Neuronal stem cell (in vitro differentiated cells): ENCODE data around the gene PRKCB.
"Not testable (repeated sequence)": the region's sequence is repeated elsewhere in the genome, so short reads cannot be mapped to it uniquely, and the experiment has no call there.

ENCODE experiments used
- DNase-seq: peaks from one replicate; pipeline ENCODE4 v3.0.0-alpha.2; 2013; ENCODE audit warnings: low spot score
- H2AFZ ChIP-seq: one replicate; pipeline ENCODE4 v1.6.1; 2013; ENCODE audit warnings: mild to moderate bottlenecking, low read length, inconsistent platforms
- H2AK5ac ChIP-seq: 2 replicates; pipeline ENCODE4 v1.6.1; 2013; ENCODE audit warnings: low read depth, mild to moderate bottlenecking, inconsistent platforms, low read length, moderate library complexity, mixed read lengths
- H2BK120ac ChIP-seq: 2 replicates; pipeline ENCODE4 v1.6.1; 2013; ENCODE audit warnings: low read depth, mild to moderate bottlenecking, inconsistent platforms, low read length, moderate library complexity, mixed read lengths
- H2BK12ac ChIP-seq: one replicate; pipeline ENCODE4 v1.6.1; 2013; ENCODE audit warnings: low read length, inconsistent platforms
- H2BK15ac ChIP-seq: 2 replicates; pipeline ENCODE4 v1.6.1; 2013; ENCODE audit warnings: mild to moderate bottlenecking, low read length, inconsistent platforms, mixed read lengths
- H2BK5ac ChIP-seq: one replicate; pipeline ENCODE4 v1.6.1; 2013; ENCODE audit warnings: inconsistent platforms, mild to moderate bottlenecking, low read length, moderate library complexity
- H3K14ac ChIP-seq: one replicate; pipeline ENCODE4 v1.6.1; 2013; ENCODE audit warnings: low read length, inconsistent platforms
- H3K18ac ChIP-seq: 2 replicates; pipeline ENCODE4 v1.6.1; 2013; ENCODE audit warnings: low read length, inconsistent platforms
- H3K23ac ChIP-seq: 2 replicates; pipeline ENCODE4 v1.6.1; 2013; ENCODE audit warnings: low read depth, mild to moderate bottlenecking, mixed read lengths, low read length, inconsistent platforms; ENCODE audit not compliant: poor library complexity
- H3K27ac ChIP-seq: replicated peaks from 3 replicates; pipeline ENCODE4 v1.5.1; 2013; ENCODE audit warnings: low read length, inconsistent platforms
- H3K27me3 ChIP-seq, 3 experiments: 2 replicates each; pipeline ENCODE4 v1.6.1; 2013; ENCODE audit warnings: low read length in 3 of 3, mild to moderate bottlenecking in 2 of 3, inconsistent platforms in 1 of 3, low read depth in 1 of 3, mixed read lengths in 1 of 3, moderate library complexity in 1 of 3; ENCODE audit not compliant: control insufficient read depth in 3 of 3, insufficient read depth in 3 of 3
- H3K36me3 ChIP-seq, 2 donors: replicated peaks in 1 of 2; 2 replicates each; pipeline ENCODE4 v1.6.1; 2013; ENCODE audit warnings: low read length in 2 of 2; ENCODE audit not compliant: control insufficient read depth in 2 of 2, insufficient read depth in 2 of 2
- H3K4ac ChIP-seq: 2 replicates; pipeline ENCODE4 v1.6.1; 2013; ENCODE audit warnings: inconsistent platforms, mild to moderate bottlenecking, low read length, moderate library complexity
- H3K4me1 ChIP-seq, 2 donors: 1 replicate in 1 of 2; 2 replicates in 1 of 2; pipeline ENCODE4 v1.6.1; 2013; ENCODE audit warnings: low read length in 2 of 2, low read depth in 1 of 2; ENCODE audit not compliant: control insufficient read depth in 2 of 2, insufficient read depth in 1 of 2
- H3K4me2 ChIP-seq: one replicate; pipeline ENCODE4 v1.6.1; 2013; ENCODE audit warnings: mild to moderate bottlenecking, low read length, inconsistent platforms; ENCODE audit not compliant: insufficient read depth, poor library complexity, severe bottlenecking
- H3K4me3 ChIP-seq, 2 donors: 2 replicates each; pipeline ENCODE4 v1.5.1; 2013; ENCODE audit warnings: low read length in 2 of 2, mild to moderate bottlenecking in 2 of 2, inconsistent platforms in 1 of 2, moderate library complexity in 1 of 2
- H3K79me1 ChIP-seq: one replicate; pipeline ENCODE4 v1.6.1; 2013; ENCODE audit warnings: low read depth, mild to moderate bottlenecking, inconsistent platforms, low read length, moderate library complexity
- H3K9ac ChIP-seq: one replicate; pipeline ENCODE4 v1.6.1; 2013; ENCODE audit warnings: mild to moderate bottlenecking, low read depth, low read length, inconsistent platforms; ENCODE audit not compliant: poor library complexity
- H3K9me3 ChIP-seq, 2 donors: replicated peaks in 1 of 2; 2 replicates each; pipeline versions ENCODE3 to v1.6.1; 2013; ENCODE audit warnings: low read length in 2 of 2, mild to moderate bottlenecking in 2 of 2, inconsistent platforms in 1 of 2, low read depth in 1 of 2, mixed read lengths in 1 of 2, moderate library complexity in 1 of 2; ENCODE audit not compliant: control insufficient read depth in 2 of 2, insufficient read depth in 1 of 2
- H4K8ac ChIP-seq: one replicate; pipeline ENCODE4 v1.6.1; 2013; ENCODE audit warnings: low read depth, mild to moderate bottlenecking, inconsistent platforms, low read length, moderate library complexity
- H4K91ac ChIP-seq: one replicate; pipeline ENCODE4 v1.6.1; 2013; ENCODE audit warnings: low read length, low read depth, mild to moderate bottlenecking, inconsistent platforms; ENCODE audit not compliant: poor library complexity
- whole genome bisulfite sequencing, 2 donors: extraction: QIAGEN DNeasy Blood & Tissue Kit; methylation state at CpG; one replicate each; pipeline ENCODE4 v1.1.7; 2013; ENCODE audit warnings: missing lambda C conversion rate in 2 of 2, mixed read lengths in 1 of 2; ENCODE audit not compliant: insufficient read length in 2 of 2, insufficient replicate concordance in 1 of 2; ENCODE audit errors: extremely low coverage in 2 of 2; 5-methylcytosine and 5-hydroxymethylcytosine counted together

Gene PRKCB

DNA sequence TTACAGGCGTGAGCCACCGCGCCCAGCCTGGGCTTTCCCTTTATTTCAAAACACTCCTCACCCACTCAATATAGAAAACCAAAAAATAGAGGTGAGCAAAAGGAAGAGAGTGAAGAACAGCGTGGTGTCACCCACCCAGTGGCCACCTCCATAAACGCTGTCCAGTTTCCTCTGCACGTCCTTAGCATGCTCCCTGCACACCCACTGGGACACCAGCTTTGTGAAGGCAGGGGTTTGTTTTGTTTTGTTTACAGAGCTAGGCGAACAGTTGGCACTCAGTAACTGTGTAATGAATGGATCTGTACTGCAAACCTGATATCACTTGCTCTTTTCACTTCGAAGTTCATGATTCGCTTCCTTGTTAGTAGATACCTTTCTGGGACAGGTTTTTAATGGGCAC is 73.0 kb downstream of the PRKCB start:
- no peak overlapping the region for H2AK5ac ChIP-seq
- H3K4me2 ChIP-seq = no peak overlapping the region
- no peak overlapping the region for H2BK12ac ChIP-seq
- DNase-seq = no peak
- H3K9me3 ChIP-seq = no peaks in the 10 kb centered on the region
- H3K36me3 ChIP-seq = no peaks in the 10 kb centered on the region
- H3K4ac ChIP-seq = no peak overlapping the region
- no peak overlapping the region for H3K14ac ChIP-seq
- H3K27ac ChIP-seq = no peak overlapping the region
- H4K8ac ChIP-seq = no peak overlapping the region
- no peak overlapping the region for H4K91ac ChIP-seq
- no CpG with 5 or more reads among the region's 9 CpGs for WGBS, 2 donors
- no peaks in the 10 kb centered on the region for H3K79me1 ChIP-seq
- H3K23ac ChIP-seq = no peak overlapping the region
- H2BK15ac ChIP-seq = no peak overlapping the region
- H3K9ac ChIP-seq = no peak overlapping the region
- H2BK5ac ChIP-seq = no peak overlapping the region
- no peak overlapping the region for H2AFZ ChIP-seq
- H3K4me1 ChIP-seq = peaks cover 0 to 6% of the 10 kb centered on the region in 2 donors
- H2BK120ac ChIP-seq = no peak overlapping the region
- no peak overlapping the region for H3K18ac ChIP-seq
- H3K27me3 ChIP-seq = no peaks in the 10 kb centered on the region
- H3K4me3 ChIP-seq = no peak overlapping the region

DNA sequence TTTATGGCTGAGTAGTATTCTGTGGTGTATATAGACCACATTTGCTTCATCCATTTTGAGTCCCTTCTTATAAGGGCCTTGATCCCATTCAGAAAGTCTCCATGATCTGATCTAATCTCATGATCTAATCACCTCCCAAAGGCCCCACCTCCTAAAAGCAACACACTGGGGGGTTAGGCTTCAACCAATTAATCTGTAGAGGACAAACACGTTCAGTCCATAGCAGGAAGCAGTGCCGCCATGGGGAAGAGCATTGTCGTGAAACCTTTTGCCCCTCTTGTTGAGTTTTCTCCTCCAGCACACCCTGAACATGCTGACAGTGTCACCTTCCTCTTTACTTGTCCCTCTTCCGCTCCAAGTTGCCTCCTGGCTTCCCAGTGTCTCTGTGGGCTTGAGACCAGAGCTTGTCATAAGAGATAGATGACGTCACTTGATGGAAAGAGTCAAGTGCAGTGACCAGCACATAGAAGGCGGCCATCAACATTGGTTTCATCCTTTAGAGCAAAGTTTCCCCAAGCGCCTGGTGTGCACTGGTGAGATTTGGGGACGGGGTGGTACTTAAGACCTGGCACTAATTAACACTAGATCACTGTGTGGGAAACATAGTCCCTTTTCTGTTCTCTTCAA is 74.1 kb downstream of the PRKCB start:
- DNase-seq = no peak
- no peaks in the 10 kb centered on the region for H3K36me3 ChIP-seq
- no peaks in the 10 kb centered on the region for H3K27me3 ChIP-seq
- no peak overlapping the region for H4K8ac ChIP-seq
- H3K4ac ChIP-seq = no peak overlapping the region
- H3K14ac ChIP-seq = no peak overlapping the region
- H2BK15ac ChIP-seq = no peak overlapping the region
- no CpG with 5 or more reads among the region's 8 CpGs for WGBS, 2 donors
- H2AFZ ChIP-seq = no peak overlapping the region
- H3K18ac ChIP-seq = no peak overlapping the region
- no peak overlapping the region for H2BK12ac ChIP-seq
- H3K4me2 ChIP-seq = no peak overlapping the region
- H4K91ac ChIP-seq = no peak overlapping the region
- no peaks in the 10 kb centered on the region for H3K79me1 ChIP-seq
- H2AK5ac ChIP-seq = no peak overlapping the region
- no peak overlapping the region for H2BK120ac ChIP-seq
- H3K4me1 ChIP-seq = peaks cover 0 to 7% of the 10 kb centered on the region in 2 donors
- no peaks in the 10 kb centered on the region for H3K9me3 ChIP-seq
- H3K27ac ChIP-seq = no peak overlapping the region
- no peak overlapping the region for H3K4me3 ChIP-seq
- H2BK5ac ChIP-seq = no peak overlapping the region
- peak overlapping the region; percentile 25 for H3K23ac ChIP-seq
- no peak overlapping the region for H3K9ac ChIP-seq

DNA sequence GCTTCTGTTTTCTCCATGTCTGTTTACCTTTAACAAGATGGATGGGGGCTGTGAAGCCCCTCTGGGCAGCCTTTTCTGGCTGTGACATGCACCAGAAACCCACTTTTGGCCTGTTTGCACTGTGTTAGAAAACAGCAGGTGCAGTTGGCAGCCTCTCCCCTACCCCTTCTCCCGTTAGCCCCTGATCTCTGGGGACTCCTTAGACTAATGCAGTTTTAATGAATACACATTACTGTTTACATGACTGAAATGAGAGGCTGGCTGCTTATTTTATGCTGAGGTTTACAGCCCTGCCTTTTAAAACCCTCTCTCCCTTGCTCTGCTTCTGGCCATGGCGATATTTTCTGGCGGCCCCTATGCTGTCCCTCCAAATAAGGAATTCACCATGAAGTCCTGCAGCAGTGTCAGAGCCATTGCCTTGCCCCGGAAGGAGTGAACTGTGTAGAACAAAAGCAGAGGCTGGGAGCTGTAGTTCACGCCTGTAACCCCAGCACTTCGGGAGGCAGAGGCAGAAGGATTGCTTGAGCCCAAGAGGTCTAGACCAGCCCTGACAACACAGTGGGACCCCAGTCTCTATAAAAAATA is 79.3 kb downstream of the PRKCB start:
- Histone ChIP-seq H3K27me3 (no peaks in the 10 kb centered on the region), H3K18ac (peak overlapping the region; percentile 17), H3K4me1 (peaks cover 0 to 5% of the 10 kb centered on the region in 2 donors), H4K91ac (no peak overlapping the region), H3K9ac (no peak overlapping the region), H2BK120ac (no peak overlapping the region), H4K8ac (no peak overlapping the region), H3K14ac (no peak overlapping the region), H3K36me3 (no peaks in the 10 kb centered on the region), H3K4me3 (no peak overlapping the region), H3K27ac (no peak overlapping the region), H3K9me3 (no peaks in the 10 kb centered on the region), H2BK15ac (no peak overlapping the region), H3K4me2 (no peak overlapping the region), H3K4ac (no peak overlapping the region), H2BK12ac (no peak overlapping the region), H2AFZ (peak overlapping the region; percentile 74), H3K79me1 (no peaks in the 10 kb centered on the region), H2AK5ac (no peak overlapping the region), H3K23ac (no peak overlapping the region), H2BK5ac (no peak overlapping the region)
- no CpG with 5 or more reads among the region's 6 CpGs for WGBS, 2 donors
- DNase-seq = no peak

DNA sequence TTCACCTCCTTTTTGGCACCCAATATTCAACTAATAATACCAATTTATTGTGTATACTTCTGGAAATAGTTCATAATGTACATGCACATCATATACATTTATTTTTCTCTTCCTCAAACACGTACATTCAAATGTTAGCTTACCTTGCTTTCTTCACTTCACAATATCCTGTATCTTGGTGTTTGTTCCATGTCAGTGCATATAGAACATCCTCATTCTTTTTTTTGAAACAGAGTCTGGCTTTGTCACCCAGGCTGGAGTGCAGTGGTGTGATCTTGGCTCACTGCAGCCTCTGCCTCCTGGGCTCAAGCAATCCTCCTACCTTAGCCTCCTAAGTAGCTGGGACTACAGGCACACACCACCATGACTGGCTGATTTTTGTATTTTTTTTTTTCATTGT is 80.8 kb downstream of the PRKCB start:
- H3K4me3 ChIP-seq, H2BK120ac ChIP-seq, H3K14ac ChIP-seq, H3K4me1 ChIP-seq, H2BK15ac ChIP-seq, H3K18ac ChIP-seq, H2AK5ac ChIP-seq, H3K36me3 ChIP-seq, H3K9me3 ChIP-seq, H4K91ac ChIP-seq, H4K8ac ChIP-seq, H3K23ac ChIP-seq, H2BK12ac ChIP-seq, H2BK5ac ChIP-seq, H3K27me3 ChIP-seq, H3K9ac ChIP-seq, H2AFZ ChIP-seq, H3K79me1 ChIP-seq, H3K4ac ChIP-seq, H3K27ac ChIP-seq, H3K4me2 ChIP-seq, DNase-seq: not testable (repeated sequence)
- no CpG with 5 or more reads among the region's 1 CpG for WGBS, 2 donors
